Subcutaneous abdominal adipose tissue (tissue), 5 donors: Measurements from ENCODE around the gene CACNA1B.
"Not testable (repeated sequence)": the region's sequence is repeated elsewhere in the genome, so short reads cannot be mapped to it uniquely, and the experiment has no call there.

Source experiments
- H3K27ac ChIP-seq: one replicate; pipeline ENCODE4 v1.7.0; 2013; ENCODE audit warnings: low read depth, mild to moderate bottlenecking, inconsistent platforms, low read length, moderate library complexity
- H3K27me3 ChIP-seq, 5 donors: one replicate each; pipeline ENCODE4 v1.7.0; 2013; ENCODE audit warnings: low read length in 5 of 5, inconsistent platforms in 1 of 5; ENCODE audit not compliant: control insufficient read depth in 5 of 5, insufficient read depth in 4 of 5
- H3K36me3 ChIP-seq, 5 donors: one replicate each; pipeline ENCODE4 v1.7.0; 2013; ENCODE audit warnings: low read length in 5 of 5; ENCODE audit not compliant: control insufficient read depth in 5 of 5, insufficient read depth in 5 of 5
- H3K4me1 ChIP-seq, 5 donors: one replicate each; pipeline ENCODE4 v1.7.0; 2013; ENCODE audit warnings: low read length in 5 of 5, mild to moderate bottlenecking in 3 of 5, moderate library complexity in 1 of 5; ENCODE audit not compliant: control insufficient read depth in 5 of 5, insufficient read depth in 5 of 5
- H3K4me3 ChIP-seq, 5 donors: one replicate each; pipeline ENCODE4 v1.7.0; 2013; ENCODE audit warnings: low read length in 5 of 5, low read depth in 1 of 5
- H3K9ac ChIP-seq, 5 donors: one replicate each; pipeline ENCODE4 v1.7.0; 2013; ENCODE audit warnings: low read length in 5 of 5, mild to moderate bottlenecking in 4 of 5, moderate library complexity in 3 of 5
- H3K9me3 ChIP-seq, 5 donors: one replicate each; pipeline ENCODE4 v1.7.0; 2013; ENCODE audit warnings: low read length in 5 of 5; ENCODE audit not compliant: control insufficient read depth in 5 of 5
- donor health status: healthy.
- donor health status: healthy.
- donor health status: healthy.
- donor health status: healthy.
- donor health status: healthy.

Gene CACNA1B

DNA sequence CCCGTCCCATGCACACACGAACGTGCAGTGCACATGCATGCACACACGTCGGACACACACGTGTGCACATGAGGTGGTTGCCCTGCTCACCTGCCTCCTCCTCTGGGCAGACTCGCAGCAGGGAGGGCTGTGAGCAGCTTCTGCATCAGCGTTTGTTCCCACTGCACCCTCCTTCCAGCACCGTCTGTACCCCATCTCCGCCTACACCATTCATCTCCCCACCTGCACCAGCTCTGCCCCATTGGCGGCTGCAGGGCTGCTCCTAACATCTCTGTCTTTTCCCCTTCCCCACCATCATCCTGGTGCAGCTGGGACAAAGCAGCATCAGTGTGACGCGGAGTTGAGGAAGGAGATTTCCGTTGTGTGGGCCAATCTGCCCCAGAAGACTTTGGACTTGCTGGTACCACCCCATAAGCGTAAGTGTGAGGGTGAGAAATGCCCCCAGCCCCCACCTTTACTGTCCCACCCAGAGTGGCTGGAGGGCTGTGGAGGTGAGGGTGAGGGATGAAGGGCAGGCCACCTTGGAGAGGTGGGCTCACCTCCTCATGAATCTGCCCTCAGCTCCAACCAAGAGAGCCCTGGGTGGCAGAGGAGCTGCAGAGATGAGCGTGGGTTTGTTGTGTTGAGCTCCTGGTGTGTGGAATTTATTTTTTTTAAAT, 234.6 kb downstream of the CACNA1B start:
- H3K4me1 ChIP-seq: no peaks in the 10 kb centered on the region
- no peaks in the 10 kb centered on the region for H3K36me3 ChIP-seq
- no peak overlapping the region for H3K9ac ChIP-seq
- H3K9me3 ChIP-seq: no peaks in the 10 kb centered on the region
- H3K4me3 ChIP-seq: no peak overlapping the region
- H3K27me3 ChIP-seq: peaks cover 0 to 6% (median 4%) of the 10 kb centered on the region in 5 donors
- H3K27ac ChIP-seq: no peak overlapping the region

DNA sequence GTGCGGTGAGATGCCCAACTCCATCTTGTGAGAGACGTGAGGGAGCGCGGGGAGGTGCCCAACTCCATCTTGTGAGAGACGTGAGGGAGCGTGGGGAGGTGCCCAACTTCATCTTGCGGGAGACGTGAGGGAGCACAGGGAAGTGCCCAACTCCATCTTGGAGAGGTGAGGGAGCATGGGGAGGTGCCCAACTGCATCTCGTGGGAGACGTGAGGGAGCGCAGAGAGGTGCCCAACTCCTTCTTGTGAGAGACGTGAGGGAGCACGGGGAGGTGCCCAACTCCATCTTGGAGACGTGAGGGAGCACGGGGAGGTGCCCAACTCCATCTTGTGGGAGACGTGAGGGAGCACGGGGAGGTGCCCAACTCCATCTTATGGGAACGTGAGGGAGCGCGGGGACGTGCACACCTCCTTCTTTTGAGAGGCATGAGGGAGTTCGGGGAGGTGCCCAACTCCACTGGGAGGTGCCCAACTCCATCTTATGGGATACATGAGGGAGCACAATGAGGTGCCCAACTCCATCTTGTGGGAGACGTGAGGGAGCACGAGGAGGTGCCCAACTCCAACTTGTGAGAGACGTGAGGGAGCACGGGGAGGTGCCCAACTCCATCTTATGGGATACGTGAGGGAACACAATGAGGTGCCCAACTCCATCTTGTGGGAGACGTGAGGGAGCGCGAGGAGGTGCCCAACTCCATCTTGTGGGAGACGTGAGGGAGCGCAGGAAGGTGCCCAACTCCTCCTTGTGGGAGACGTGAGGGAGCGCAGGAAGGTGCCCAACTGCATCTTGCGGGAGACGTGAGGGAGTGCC, 235.4 kb downstream of the CACNA1B start:
- Histone ChIP-seq H3K9ac (no peak overlapping the region), H3K36me3 (no peaks in the 10 kb centered on the region), H3K4me3 (no peak overlapping the region), H3K4me1 (no peaks in the 10 kb centered on the region), H3K9me3 (no peaks in the 10 kb centered on the region), H3K27me3 (peaks cover 0 to 10% (median 9%) of the 10 kb centered on the region in 5 donors), H3K27ac (no peak overlapping the region)

- H3K4me1 ChIP-seq, H3K4me3 ChIP-seq, H3K9me3 ChIP-seq, H3K36me3 ChIP-seq, H3K9ac ChIP-seq, H3K27ac ChIP-seq: not testable (repeated sequence)
- H3K27me3 ChIP-seq: peaks cover 0 to 13% (median 9%) of the 10 kb centered on the region in 5 donors
Measured at GRCh38 chr9:138113701-138114325, 236.2 kb downstream of the CACNA1B start.

GRCh38 chr9:138114501-138115245, 237.1 kb downstream of the CACNA1B start:
- Histone ChIP-seq H3K9ac (no peak overlapping the region), H3K27ac (no peak overlapping the region), H3K4me1 (no peaks in the 10 kb centered on the region), H3K4me3 (no peak overlapping the region), H3K9me3 (no peaks in the 10 kb centered on the region), H3K36me3 (no peaks in the 10 kb centered on the region), H3K27me3 (peaks cover 0 to 13% (median 10%) of the 10 kb centered on the region in 5 donors)

DNA sequence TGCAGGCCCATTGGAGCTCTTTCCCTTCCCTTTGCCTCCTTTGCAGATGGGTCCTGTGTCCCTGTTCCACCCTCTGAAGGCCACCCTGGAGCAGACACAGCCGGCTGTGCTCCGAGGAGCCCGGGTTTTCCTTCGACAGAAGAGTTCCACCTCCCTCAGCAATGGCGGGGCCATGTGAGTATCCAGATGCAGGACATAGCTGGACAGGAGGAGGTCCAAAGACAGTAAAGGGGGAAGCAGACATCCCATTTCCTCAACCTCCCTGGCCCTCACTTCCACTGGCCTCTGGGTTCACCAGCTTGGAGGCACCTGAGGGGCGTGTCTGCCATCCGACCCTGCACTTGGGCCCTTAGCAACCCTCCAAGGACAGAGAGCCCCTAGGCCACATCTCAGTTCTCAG, 237.9 kb downstream of the CACNA1B start:
- no peak overlapping the region for H3K4me3 ChIP-seq
- no peaks in the 10 kb centered on the region for H3K4me1 ChIP-seq
- H3K27me3 ChIP-seq: peaks cover 0 to 13% (median 10%) of the 10 kb centered on the region in 5 donors
- no peak overlapping the region for H3K27ac ChIP-seq
- H3K9ac ChIP-seq: no peak overlapping the region
- H3K9me3 ChIP-seq: no peaks in the 10 kb centered on the region
- H3K36me3 ChIP-seq: no peaks in the 10 kb centered on the region

DNA sequence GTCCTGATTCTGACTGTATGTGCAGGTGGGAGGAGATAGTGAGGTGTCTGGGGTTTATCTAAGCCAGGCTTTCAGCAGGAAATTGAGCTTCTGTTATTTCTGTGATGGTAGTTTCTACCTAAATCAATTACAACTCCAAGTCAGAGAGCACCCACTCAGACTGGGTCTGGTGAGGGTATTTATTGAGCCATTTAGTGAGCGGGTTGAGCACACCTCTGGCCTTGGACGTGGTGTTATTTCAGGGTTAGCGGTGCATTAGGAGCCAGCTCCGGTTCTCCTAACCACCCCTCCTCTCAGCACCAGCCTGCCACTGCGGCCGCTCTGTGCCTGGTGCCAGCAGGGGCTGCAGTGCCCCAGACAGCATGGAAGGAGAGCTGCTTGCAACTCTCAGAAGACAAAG, 238.9 kb downstream of the CACNA1B start:
- no peaks in the 10 kb centered on the region for H3K9me3 ChIP-seq
- H3K36me3 ChIP-seq: no peaks in the 10 kb centered on the region
- no peak overlapping the region for H3K4me3 ChIP-seq
- peaks cover 0 to 13% (median 10%) of the 10 kb centered on the region in 5 donors for H3K27me3 ChIP-seq
- H3K27ac ChIP-seq: no peak overlapping the region
- no peaks in the 10 kb centered on the region for H3K4me1 ChIP-seq
- H3K9ac ChIP-seq: no peak overlapping the region

DNA sequence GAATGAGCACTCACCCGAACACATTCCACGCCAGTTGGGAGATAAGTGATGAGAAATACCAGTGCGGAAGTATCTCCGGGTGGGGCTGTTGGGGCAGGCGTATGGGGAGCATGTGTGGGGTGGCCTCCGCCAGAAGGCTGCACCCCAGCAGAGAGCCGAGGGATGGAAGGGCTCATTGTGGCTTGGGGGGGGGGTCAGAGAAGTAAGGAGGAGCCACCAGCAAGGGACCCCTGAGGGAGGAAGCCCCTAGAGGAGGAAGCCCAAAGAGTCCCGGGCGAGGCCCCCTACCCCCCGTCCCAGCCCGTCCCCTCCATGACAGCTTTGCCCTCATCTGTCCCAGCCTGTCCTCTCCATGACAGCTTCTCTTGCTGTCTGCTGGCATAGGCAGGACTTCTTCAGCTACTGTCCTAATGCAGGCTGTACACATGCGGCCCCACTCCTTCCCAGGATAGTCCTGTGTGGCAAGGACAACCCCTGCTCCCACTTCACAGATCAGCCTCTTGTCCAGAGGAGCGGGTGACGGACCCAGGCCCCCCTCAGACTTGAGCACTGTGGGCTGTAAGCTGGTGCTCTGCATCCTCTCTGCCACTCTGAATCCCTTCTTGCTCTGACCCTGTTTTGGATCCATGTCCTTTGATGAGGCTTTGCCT, 239.6 kb downstream of the CACNA1B start:
- H3K4me3 ChIP-seq: no peak overlapping the region
- H3K4me1 ChIP-seq: no peaks in the 10 kb centered on the region
- no peak overlapping the region for H3K27ac ChIP-seq
- H3K36me3 ChIP-seq: no peaks in the 10 kb centered on the region
- H3K27me3 ChIP-seq: peaks cover 0 to 16% (median 11%) of the 10 kb centered on the region in 5 donors
- no peaks in the 10 kb centered on the region for H3K9me3 ChIP-seq
- no peak overlapping the region for H3K9ac ChIP-seq

- H3K27ac ChIP-seq: no peak overlapping the region
- no peaks in the 10 kb centered on the region for H3K9me3 ChIP-seq
- no peaks in the 10 kb centered on the region for H3K36me3 ChIP-seq
- peaks cover 0 to 20% (median 11%) of the 10 kb centered on the region in 5 donors for H3K27me3 ChIP-seq
- H3K4me3 ChIP-seq: no peak overlapping the region
- no peaks in the 10 kb centered on the region for H3K4me1 ChIP-seq
- no peak overlapping the region for H3K9ac ChIP-seq
Measured at GRCh38 chr9:138117836-138118235, 240.3 kb downstream of the CACNA1B start.

GRCh38 chr9:138118601-138119071, 241.1 kb downstream of the CACNA1B start:
- Histone ChIP-seq H3K27me3 (peaks cover 0 to 24% (median 11%) of the 10 kb centered on the region in 5 donors), H3K9me3 (no peaks in the 10 kb centered on the region), H3K4me1 (no peaks in the 10 kb centered on the region), H3K4me3 (no peak overlapping the region), H3K36me3 (no peaks in the 10 kb centered on the region), H3K9ac (no peak overlapping the region), H3K27ac (no peak overlapping the region)
